ENCODE data around the gene NDRG2. TPM values are rescaled to one million over a fixed set of nuclear protein-coding genes. Genes with fewer than 3 reads are reported as not detected.

NDRG2 gene
- total RNA-seq, 1 experiment from 2014 or later: 8.0 TPM

DNA sequence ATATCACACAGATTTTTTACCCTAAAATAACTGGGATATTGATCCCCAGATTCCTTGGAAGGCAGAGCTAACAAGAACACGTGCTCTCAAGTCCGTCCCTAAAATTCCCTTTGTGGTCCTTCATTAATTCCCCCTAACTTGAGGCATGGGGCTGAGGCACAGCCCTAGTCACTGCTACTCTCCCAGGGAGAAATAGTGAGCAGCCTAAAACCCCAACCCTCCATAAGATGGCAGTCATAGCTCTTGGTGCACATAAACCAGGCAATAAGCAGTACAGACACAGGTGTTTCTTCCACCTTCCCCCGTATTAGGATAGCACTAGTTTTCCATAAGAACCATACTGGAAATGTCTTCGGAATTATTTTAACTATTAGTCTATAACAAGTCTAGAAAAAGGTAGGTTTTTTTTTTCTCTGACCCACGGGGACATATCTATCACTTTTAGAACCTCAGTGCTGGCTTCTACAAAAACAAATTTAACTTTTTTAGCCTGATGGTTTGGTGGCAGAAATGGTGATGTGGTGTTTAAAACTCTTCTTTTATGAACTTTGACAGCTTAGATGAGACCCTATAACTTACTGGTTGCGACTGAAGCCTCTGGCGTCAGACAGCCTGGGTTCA lies 42.1 kb upstream of the NDRG2 start:
- BruUV-seq (replicated peaks): no TSS peak
- CTCF ChIA-PET: interaction anchor here (0.7 to 3.6 kb wide), 6 partner anchors 23 to 247 kb away, joined by 3 to 24 read pairs (median 6); no protein-coding TSS in a partner anchor
- Histone ChIP-seq H3K4me3 (ENCODE audit: low read depth, low read length, poor library complexity, severe bottlenecking) (no peak overlapping the region), H3K27ac (ENCODE audit: low read depth, low read length, poor library complexity, severe bottlenecking) (no peak overlapping the region), H3K36me3 (ENCODE audit: insufficient read depth, low read length, poor library complexity, severe bottlenecking) (no peaks in the 10 kb centered on the region), H3K9me3 (ENCODE audit: low read depth, low read length, poor library complexity, severe bottlenecking) (no peaks in the 10 kb centered on the region), H3K27me3 (replicated peaks; ENCODE audit: insufficient read depth, low read depth, low read length, poor library complexity) (no peaks in the 10 kb centered on the region), H3K4me1 (ENCODE audit: insufficient read depth, low read length, poor library complexity, severe bottlenecking) (peaks cover 25% of the 10 kb centered on the region)
- TF ChIP-seq, protein P1, sequence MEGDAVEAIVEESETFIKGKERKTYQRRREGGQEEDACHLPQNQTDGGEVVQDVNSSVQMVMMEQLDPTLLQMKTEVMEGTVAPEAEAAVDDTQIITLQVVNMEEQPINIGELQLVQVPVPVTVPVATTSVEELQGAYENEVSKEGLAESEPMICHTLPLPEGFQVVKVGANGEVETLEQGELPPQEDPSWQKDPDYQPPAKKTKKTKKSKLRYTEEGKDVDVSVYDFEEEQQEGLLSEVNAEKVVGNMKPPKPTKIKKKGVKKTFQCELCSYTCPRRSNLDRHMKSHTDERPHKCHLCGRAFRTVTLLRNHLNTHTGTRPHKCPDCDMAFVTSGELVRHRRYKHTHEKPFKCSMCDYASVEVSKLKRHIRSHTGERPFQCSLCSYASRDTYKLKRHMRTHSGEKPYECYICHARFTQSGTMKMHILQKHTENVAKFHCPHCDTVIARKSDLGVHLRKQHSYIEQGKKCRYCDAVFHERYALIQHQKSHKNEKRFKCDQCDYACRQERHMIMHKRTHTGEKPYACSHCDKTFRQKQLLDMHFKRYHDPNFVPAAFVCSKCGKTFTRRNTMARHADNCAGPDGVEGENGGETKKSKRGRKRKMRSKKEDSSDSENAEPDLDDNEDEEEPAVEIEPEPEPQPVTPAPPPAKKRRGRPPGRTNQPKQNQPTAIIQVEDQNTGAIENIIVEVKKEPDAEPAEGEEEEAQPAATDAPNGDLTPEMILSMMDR (conservative IDR thresholded peaks at IDR 0.05; ENCODE audit: low read depth, low read length): peak; percentile 44; the same call in 1 of the 2 replicates
- TF ChIP-seq EZH2 (IDR thresholded peaks at IDR 0.05; ENCODE audit: borderline replicate concordance, low read depth, low read length, poor library complexity, severe bottlenecking): no peak
- DNase-seq (ENCODE audit: low spot score): peak; percentile 34
- intact Hi-C loops (cut with micrococcal nuclease; ENCODE audit: unreplicated experiment): no loop called here
- POLR2A ChIA-PET (ENCODE audit: low non-redundant PET): no interaction called here

DNA sequence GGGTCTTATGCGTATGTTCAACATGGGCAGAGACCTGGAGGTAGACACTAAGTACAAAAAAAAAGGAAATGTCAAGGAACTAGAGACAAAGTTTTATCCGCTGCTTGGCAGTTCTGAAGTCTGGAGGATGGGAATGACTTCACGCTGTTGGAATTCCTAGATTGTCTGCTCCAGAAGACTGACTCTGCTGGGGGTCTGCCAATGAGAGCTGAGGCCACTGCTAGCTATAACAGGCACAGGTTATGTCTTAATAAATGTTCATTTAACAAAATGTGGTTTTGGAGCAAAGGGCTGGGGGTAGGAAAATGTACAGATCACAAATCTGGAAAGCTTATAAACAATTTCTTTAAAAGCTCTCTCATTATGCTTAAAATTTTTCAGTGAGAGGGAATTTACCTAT lies 38.6 kb upstream of the NDRG2 start:
- ChIA-PET POLR2A (ENCODE audit: low non-redundant PET) (no interaction called here), CTCF (interaction anchor here (1.1 kb wide), 1 partner anchor 49 kb away, joined by 6 read pairs; no protein-coding TSS in a partner anchor)
- no peaks in the 10 kb centered on the region for H3K36me3 ChIP-seq (ENCODE audit: insufficient read depth, low read length, poor library complexity, severe bottlenecking)
- no peaks in the 10 kb centered on the region for H3K27me3 ChIP-seq (replicated peaks; ENCODE audit: insufficient read depth, low read depth, low read length, poor library complexity)
- H3K27ac ChIP-seq (ENCODE audit: low read depth, low read length, poor library complexity, severe bottlenecking): no peak overlapping the region
- no peak overlapping the region for H3K4me3 ChIP-seq (ENCODE audit: low read depth, low read length, poor library complexity, severe bottlenecking)
- H3K9me3 ChIP-seq (ENCODE audit: low read depth, low read length, poor library complexity, severe bottlenecking): no peaks in the 10 kb centered on the region
- DNase-seq (ENCODE audit: low spot score): peak; percentile 62
- intact Hi-C loops (cut with micrococcal nuclease; ENCODE audit: unreplicated experiment): no loop called here
- H3K4me1 ChIP-seq (ENCODE audit: insufficient read depth, low read length, poor library complexity, severe bottlenecking): peaks cover 7% of the 10 kb centered on the region
- BruUV-seq (replicated peaks): no TSS peak
- no peak for TF ChIP-seq EZH2 (IDR thresholded peaks at IDR 0.05; ENCODE audit: borderline replicate concordance, low read depth, low read length, poor library complexity, severe bottlenecking)
- TF ChIP-seq, protein P1 (conservative IDR thresholded peaks at IDR 0.05; ENCODE audit: low read depth, low read length): no peak

DNA sequence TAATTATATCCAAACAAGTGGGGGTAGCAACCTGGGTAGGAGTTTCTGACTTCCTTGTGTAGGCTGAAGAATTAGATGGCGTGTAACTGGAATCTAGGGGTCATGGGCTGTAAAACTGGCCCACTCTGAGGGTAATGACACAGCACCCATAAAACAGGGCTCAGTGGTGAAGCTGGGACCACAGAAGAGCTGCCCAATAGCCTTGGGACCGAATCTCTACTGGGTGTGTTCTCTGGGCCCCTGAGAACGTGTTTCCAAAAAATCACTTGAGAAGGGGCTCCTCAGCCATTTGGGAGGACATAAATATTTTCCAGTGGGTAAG lies 36.4 kb upstream of the NDRG2 start:
- BruUV-seq (replicated peaks): no TSS peak
- no peak for TF ChIP-seq EZH2 (IDR thresholded peaks at IDR 0.05; ENCODE audit: borderline replicate concordance, low read depth, low read length, poor library complexity, severe bottlenecking)
- H3K27ac ChIP-seq (ENCODE audit: low read depth, low read length, poor library complexity, severe bottlenecking): no peak overlapping the region
- CTCF ChIA-PET: no interaction called here
- H3K4me1 ChIP-seq (ENCODE audit: insufficient read depth, low read length, poor library complexity, severe bottlenecking): peaks cover 7% of the 10 kb centered on the region
- no peaks in the 10 kb centered on the region for H3K9me3 ChIP-seq (ENCODE audit: low read depth, low read length, poor library complexity, severe bottlenecking)
- H3K36me3 ChIP-seq (ENCODE audit: insufficient read depth, low read length, poor library complexity, severe bottlenecking): no peaks in the 10 kb centered on the region
- H3K4me3 ChIP-seq (ENCODE audit: low read depth, low read length, poor library complexity, severe bottlenecking): no peak overlapping the region
- DNase-seq (ENCODE audit: low spot score): no peak
- POLR2A ChIA-PET (ENCODE audit: low non-redundant PET): no interaction called here
- H3K27me3 ChIP-seq (replicated peaks; ENCODE audit: insufficient read depth, low read depth, low read length, poor library complexity): no peaks in the 10 kb centered on the region
- intact Hi-C loops (cut with micrococcal nuclease; ENCODE audit: unreplicated experiment): no loop called here
